C1 segment of cervical spinal cord (tissue), 14 donors: ENCODE measurements around the gene PRR4.

Source experiments
- DNase-seq, 14 donors: peaks; one replicate each; lab custom pipeline; 2025; lab: John Stamatoyannopoulos, UW

Gene PRR4

GRCh38 chr12:10849425-10849878 is at the start of gene PRR4:
Gene PRR4, minus strand, starts transcription at chr12:10849475. Its CDS starts 38 bp downstream, at chr12:10849437.
- DNase-seq, result no peak

DNA sequence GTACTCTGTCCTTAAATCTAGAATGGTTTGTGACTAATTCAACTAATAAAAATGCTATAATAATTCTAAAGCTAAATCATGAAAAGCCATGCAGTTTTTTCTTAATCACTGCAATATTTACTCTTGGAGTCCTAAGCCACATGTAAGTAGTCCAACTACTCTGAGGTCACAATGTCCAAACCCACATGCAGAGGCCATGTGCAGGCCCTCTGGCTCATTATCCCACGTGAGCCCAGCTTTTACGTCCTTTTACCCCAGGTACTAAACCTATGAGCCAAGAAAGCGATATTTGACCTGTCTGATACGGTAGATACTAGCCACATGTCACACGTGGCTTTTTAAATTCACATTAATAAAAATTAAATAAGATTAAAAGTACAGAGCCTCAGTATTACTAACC is 47.6 kb upstream of the PRR4 start:
- DNase-seq, result no peak

DNA sequence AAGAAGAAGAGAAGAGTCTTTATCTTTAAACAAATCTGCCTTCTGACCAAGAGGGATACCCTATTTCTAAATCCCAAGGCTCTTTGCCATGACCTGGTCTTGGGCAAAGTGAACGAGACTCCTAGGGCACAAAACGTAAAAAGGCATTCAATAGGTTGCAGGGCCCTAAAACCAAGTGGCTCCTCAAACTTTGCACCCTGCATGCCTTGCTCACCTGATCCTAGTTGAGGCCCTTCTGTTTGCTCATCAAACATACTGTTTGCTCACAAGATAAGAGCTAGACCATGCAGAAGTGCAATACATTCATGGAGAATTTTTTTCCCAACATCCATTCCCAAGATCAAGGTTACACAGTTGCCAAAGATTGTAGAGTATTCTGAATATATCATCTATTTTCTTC is 42.7 kb upstream of the PRR4 start:
- no peak for DNase-seq

DNA sequence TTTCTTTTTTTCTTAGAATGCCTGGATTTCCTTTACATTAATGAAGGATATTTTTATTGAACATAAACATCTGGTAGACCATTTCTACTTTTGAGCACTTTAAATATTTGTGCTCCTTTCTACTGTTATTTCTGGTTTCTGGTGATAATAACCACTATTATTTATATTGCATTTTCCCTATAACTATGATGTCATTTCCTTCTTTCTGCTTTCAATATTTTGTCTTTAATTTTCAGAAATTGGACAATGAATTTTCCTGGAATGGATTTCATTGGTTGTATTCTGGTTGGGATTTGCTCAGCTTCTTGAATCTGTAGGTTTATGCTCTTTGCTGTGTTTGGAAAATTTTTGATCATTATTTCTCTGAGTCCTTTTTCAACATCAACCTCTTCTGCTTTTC is 40.0 kb upstream of the PRR4 start:
- DNase-seq, result no peak

GRCh38 chr12:10884086-10884725 is 34.9 kb upstream of the PRR4 start, which contains the start of gene PRH1:
Gene PRH1, minus strand, starts transcription at chr12:10884255. Its CDS starts 38 bp downstream, at chr12:10884217.
- DNase-seq, result no peak

DNA sequence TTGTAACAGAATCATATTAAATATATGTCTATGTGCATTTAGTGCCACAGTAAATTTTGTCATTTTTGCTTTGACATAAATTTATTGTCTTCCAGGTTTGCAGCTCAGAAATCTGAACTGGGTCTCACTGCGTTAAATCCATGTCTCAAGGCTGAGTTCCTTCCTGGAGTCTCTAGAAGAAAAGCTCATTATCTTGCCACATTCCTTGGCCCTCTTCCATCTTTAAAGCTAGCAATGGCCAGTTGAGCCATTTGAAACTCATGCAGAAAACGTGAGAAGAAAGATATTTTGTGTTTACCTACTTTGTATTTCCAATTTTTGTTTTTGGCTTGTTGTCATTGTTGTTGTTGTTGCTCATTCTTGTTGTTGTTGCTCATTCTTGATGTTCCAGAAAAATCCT is 24.1 kb upstream of the PRR4 start:
- no peak for DNase-seq

GRCh38 chr12:10867381-10867780 is 18.1 kb upstream of the PRR4 start:
- DNase-seq, result no peak

GRCh38 chr12:10863512-10864218 is 14.4 kb upstream of the PRR4 start:
- no peak for DNase-seq

DNA sequence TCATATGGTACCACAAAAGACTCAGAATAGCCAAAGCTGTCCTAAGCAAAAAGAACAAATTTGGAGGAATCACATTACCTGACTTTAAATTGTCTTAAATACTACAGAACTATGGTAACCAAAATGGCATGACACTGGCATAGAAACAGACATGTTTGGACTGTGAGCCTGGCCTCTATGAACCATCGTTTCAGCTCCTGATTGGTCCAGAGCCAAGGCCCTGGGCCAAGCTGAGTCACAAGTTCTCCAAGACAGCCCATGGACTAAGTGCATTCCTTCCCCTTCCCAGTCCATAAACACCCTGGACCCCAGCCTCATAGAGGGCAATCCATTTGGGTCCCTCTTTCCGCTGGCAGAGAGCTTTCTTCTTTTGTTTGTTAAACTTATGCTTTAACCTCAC is 12.1 kb upstream of the PRR4 start:
- no peak for DNase-seq

- no peak for DNase-seq
Measured at GRCh38 chr12:10855807-10856206, 6.5 kb upstream of the PRR4 start.

DNA sequence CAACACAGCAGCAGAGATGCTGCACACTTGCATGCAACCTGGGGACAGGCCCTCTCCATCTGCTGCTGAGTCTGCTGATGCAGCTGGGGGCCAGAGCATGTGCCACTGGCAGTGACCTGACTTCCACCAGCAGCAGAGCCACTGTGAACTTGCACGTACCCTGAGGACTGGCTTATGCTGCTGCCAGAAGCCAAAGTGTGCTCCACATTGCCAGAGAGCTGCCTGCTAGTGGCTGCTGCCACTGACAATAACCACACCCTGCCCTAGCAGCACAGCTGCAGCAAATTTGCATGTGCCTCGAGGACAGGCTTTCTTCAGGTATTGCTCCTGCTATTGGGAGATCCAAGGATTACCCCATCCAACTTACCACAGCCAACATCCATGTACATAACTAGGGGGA is 4.5 kb upstream of the PRR4 start:
- no peak for DNase-seq

DNA sequence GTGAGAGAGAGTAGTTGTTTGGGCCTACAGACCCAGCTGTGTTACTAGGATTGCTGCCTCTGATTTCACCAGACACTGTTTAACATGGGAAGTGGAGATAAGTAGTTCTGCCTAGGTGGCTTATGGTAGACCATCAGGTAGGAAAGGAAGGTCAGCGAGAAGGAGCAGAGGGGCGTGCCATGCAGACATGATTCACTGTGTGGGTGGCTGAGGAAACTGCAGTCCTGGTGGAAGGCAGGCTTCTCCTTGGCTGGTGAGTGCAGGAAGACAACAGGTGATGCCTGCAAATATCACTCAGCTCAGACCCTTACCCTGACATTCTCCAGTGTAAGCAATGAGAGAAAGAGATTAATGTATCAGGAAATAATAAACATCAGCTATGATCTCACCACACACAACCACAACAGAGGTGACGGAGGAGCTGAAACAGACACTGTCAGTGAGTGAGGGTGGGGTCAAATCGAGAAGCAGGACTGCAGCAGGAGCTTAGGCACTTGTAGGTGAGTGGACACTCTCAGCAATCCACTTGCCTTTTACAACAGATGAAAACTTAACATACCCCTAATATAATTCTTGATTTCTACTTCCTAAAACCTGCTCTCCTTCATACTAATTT is 2.1 kb upstream of the PRR4 start:
- no peak for DNase-seq

GRCh38 chr12:10847744-10848143 is 1.5 kb downstream of the PRR4 start:
- DNase-seq, result no peak

GRCh38 chr12:10842862-10843261 is 6.4 kb downstream of the PRR4 start:
- DNase-seq, result no peak

- DNase-seq, result no peak
Measured at GRCh38 chr12:10838461-10838860, 10.8 kb downstream of the PRR4 start.

GRCh38 chr12:10829994-10830393 is 19.3 kb downstream of the PRR4 start:
- no peak for DNase-seq

DNA sequence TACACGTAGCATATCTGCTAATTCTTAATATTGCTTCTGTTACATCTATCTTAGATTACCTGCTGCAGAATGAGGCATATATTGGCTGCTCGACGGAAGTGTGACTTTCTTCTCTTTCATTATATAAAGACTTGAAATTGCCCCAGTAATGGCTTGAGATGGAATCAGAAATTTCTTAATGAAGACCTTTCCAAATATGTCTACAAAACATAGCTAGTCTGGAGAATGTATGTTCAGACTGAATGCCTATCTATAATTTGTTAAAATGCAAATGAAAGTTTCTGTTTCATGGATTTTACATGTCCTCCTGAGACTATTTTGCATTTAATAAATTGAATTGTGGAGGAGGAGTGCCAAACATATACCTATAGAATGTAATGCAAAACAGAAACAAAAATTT is 23.0 kb downstream of the PRR4 start, which contains the start of gene TAS2R10:
TAS2R10 (minus strand) TSS at position 101 of the 400 bp plus-strand sequence; CDS start at position 12, 89 bp downstream.
- DNase-seq, result no peak

DNA sequence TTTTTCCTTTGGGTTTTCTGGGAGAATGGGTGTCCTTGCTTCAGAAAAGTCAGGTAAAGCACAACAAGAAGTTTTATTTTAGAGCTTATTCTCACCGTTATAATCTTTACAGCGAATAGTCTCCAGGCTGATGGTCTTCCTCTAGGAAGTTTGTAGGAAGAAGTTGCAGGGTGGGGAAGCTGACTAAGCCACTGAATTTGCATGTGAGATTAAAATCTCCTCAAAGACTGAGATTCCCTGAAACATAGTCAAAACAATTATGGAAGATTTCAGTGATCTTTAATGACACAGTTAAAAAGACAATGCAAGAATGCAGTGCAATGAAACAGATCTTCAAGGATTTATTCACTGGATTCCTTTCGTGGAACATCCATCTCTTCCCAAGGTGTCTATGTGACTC is 24.3 kb downstream of the PRR4 start:
- DNase-seq, result no peak

DNA sequence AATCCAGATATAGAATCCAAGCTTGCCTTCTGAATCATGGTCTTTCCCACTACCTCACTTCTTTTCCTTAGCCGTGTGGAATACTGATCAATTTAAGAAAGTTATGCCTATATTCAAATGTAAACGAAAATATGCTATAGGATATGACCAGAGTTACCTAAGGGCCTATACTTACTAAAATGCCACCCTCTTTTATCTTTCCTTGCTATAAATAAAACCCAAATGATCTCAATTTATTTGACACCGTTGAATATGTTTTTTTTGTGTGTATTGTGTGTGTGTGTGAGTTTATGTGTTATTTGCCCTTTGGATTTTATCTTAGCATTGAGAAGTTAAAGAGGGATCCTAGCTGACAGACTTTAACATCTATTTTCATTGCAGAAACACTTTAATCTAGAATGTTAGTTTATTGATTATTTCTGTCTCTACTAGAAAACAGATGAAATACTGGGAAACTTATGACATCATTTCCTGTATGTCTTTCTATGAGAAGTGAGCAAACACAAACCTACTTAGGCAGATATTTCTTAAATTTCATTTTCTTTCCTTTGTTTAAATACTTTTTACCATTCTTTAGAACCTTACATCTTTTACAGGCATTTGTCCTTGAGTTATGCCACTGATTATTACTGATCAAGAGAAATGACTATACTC is 37.3 kb downstream of the PRR4 start:
- no peak for DNase-seq

DNA sequence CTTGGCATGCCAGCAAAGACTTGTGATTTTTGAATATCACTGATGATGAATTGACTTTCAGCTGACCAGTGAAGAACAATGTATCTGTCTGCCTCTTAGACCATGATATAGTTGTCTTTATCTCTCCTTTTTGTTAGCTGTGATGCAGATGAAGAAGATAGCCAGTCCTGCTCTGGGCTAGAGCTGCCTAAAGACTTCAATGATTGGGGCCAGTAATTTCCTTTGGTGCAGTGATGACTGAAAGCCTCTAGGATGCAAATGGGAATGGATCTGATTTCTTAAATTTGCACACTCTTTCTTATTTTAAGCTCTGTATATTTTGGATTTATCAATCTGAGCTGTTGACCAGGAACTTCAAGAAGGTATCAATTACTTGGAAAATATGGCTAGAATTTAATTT is 39.2 kb downstream of the PRR4 start, which contains the start of gene TAS2R9:
TAS2R9 (minus strand) TSS at position 101 of the 400 bp plus-strand sequence; CDS start at position 8, 93 bp downstream.
- DNase-seq, result no peak

GRCh38 chr12:10807186-10807585 is 42.1 kb downstream of the PRR4 start, which contains the start of gene TAS2R8:
Gene TAS2R8, minus strand, starts transcription at chr12:10807286. Its CDS starts 306 bp downstream, at chr12:10806980.
- DNase-seq, result no peak

- DNase-seq, result no peak
Measured at GRCh38 chr12:10802587-10802986, 46.7 kb downstream of the PRR4 start, which contains the start of gene TAS2R7. Gene TAS2R7, minus strand, starts transcription at chr12:10802627. Its CDS starts 57 bp downstream, at chr12:10802570.
